Activated CD8-positive, alpha-beta memory T cell treated with anti-CD3 and anti-CD28 coated beads, Interleukin-2, amount 50 U/mL, for 48 hours (primary cell): ENCODE measurements around the gene CPNE2.

ENCODE experiments used
- DNase-seq: peaks from one replicate; pipeline ENCODE4 v3.0.0-alpha.2; 2020

The CPNE2 gene

GRCh38 chr16:57126411-57126810, 34.0 kb downstream of the CPNE2 start:
- no peak for DNase-seq

GRCh38 chr16:57127037-57127763, 34.8 kb downstream of the CPNE2 start:
- DNase-seq: no peak

- no peak for DNase-seq
These were observed 35.5 kb downstream of the CPNE2 start for GRCh38 chr16:57127836-57128235.

- peak; percentile 75 for DNase-seq
These were observed 36.5 kb downstream of the CPNE2 start for GRCh38 chr16:57128771-57129389.

GRCh38 chr16:57130950-57131321, 38.6 kb downstream of the CPNE2 start:
- DNase-seq: no peak

GRCh38 chr16:57131351-57131970, 39.1 kb downstream of the CPNE2 start:
- no peak for DNase-seq

GRCh38 chr16:57132470-57132869, 40.1 kb downstream of the CPNE2 start:
- no peak for DNase-seq

- DNase-seq: no peak
These were observed 40.6 kb downstream of the CPNE2 start for GRCh38 chr16:57133031-57133430.

- DNase-seq: no peak
These were observed 41.5 kb downstream of the CPNE2 start for GRCh38 chr16:57133886-57134285.

GRCh38 chr16:57134982-57135381, 42.6 kb downstream of the CPNE2 start:
- DNase-seq: no peak

- no peak for DNase-seq
These were observed 44.7 kb downstream of the CPNE2 start for GRCh38 chr16:57137043-57137442.

- no peak for DNase-seq
These were observed 45.3 kb downstream of the CPNE2 start for GRCh38 chr16:57137566-57138273.

GRCh38 chr16:57138281-57138935, 46.0 kb downstream of the CPNE2 start:
- no peak for DNase-seq

- no peak for DNase-seq
These were observed 48.7 kb downstream of the CPNE2 start for GRCh38 chr16:57140931-57141668.

GRCh38 chr16:57141822-57142631, 49.6 kb downstream of the CPNE2 start:
- DNase-seq: peak; percentile 63

- peak; percentile 49 for DNase-seq
These were observed 51.0 kb downstream of the CPNE2 start for GRCh38 chr16:57143149-57143921.

GRCh38 chr16:57144027-57144426, 51.6 kb downstream of the CPNE2 start:
- DNase-seq: peak; percentile 45

- peak; percentile 44 for DNase-seq
These were observed 53.0 kb downstream of the CPNE2 start for GRCh38 chr16:57145046-57146021.

- DNase-seq: peak; percentile 45
These were observed 53.8 kb downstream of the CPNE2 start for GRCh38 chr16:57146040-57146647.
